AG09319 (cell line): ENCODE results near the gene HOXA1.

Experiments used
- DNase-seq: peaks from one replicate; pipeline ENCODE4 v3.0.0-alpha.2; 2010; ENCODE audit warnings: low read depth; ENCODE audit errors: extremely low read depth
- TF ChIP-seq, protein P1 (sequence below): IDR thresholded peaks from 2 replicates; pipeline ENCODE4 v1.5.1; 2011; ENCODE audit warnings: low read depth, mild to moderate bottlenecking, inconsistent platforms, low read length, moderate library complexity

The HOXA1 gene

DNA sequence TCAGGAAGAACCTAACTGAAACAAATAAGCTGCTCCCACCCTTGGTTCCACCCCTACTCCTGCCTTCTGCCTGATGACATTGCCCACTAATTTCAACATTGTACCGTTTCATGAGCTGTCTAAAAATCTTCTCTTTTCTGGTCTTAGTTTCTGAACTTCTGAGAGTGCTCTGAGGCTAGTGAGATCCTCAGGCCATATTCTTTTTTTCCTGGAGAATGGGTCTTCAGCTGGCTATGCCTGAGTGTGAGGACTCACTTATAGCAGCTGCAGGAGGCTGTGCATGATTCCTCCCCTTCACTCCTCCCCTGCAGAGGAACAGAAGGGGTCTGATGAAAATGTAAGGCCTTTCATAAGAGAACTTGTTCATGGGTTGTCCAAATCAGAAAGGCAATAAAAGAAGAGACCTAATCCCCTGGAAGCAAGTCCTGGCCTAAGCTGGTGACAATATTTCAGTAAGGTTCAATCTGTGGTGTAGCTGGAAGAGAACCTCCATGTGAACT is 23.7 kb upstream of the HOXA1 start:
- DNase-seq: no peak
- TF ChIP-seq, protein P1, sequence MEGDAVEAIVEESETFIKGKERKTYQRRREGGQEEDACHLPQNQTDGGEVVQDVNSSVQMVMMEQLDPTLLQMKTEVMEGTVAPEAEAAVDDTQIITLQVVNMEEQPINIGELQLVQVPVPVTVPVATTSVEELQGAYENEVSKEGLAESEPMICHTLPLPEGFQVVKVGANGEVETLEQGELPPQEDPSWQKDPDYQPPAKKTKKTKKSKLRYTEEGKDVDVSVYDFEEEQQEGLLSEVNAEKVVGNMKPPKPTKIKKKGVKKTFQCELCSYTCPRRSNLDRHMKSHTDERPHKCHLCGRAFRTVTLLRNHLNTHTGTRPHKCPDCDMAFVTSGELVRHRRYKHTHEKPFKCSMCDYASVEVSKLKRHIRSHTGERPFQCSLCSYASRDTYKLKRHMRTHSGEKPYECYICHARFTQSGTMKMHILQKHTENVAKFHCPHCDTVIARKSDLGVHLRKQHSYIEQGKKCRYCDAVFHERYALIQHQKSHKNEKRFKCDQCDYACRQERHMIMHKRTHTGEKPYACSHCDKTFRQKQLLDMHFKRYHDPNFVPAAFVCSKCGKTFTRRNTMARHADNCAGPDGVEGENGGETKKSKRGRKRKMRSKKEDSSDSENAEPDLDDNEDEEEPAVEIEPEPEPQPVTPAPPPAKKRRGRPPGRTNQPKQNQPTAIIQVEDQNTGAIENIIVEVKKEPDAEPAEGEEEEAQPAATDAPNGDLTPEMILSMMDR: no peak

DNA sequence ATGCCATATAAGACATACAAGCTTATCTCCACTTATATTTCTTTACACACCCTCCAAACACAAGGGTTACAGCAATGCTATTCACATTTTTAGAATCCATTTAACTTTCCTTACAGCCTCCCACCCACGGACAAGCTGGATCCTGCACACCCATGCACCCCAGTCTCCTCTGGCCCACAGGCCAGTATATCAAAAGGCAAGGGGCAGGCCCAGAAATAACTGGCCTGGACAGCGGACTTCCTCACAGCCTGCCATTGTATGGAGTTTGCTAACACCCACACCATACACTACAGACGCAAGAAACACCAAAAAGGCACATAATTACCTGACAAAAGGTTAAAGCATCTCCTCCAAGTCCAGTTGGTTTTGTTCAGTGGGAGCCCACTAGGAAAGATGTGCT is 22.8 kb upstream of the HOXA1 start:
- DNase-seq: no peak
- TF ChIP-seq, protein P1: no peak

DNA sequence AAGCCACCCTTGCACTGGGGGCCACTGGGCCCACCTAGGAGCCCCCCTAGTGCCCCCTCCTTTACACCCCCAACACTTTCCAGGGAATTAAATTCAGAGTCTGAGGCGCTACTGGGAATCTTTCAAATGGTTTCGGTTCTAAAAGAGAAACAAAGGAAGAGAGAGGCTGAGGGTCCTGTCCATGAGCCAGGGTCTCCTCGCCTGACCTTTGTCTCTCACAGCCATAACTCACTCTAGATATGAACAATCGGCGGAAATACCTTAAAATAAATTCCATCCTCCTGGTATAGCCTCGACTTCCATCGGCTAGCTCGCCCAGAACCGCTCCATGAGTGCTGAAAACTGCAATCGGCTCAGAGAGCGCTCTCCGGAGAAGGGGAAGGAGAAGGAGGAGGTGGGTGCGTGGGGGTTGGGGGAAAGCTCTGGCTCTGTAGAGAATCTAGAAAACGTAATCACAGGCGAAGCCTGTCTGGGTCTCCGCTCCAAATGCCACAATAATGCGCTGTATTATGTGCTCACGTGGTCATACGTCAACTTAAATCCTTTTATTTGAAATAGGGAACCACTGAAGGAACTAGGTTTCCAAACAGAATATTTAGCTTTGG is 22.2 kb upstream of the HOXA1 start:
- TF ChIP-seq, protein P1: no peak
- no peak for DNase-seq

DNA sequence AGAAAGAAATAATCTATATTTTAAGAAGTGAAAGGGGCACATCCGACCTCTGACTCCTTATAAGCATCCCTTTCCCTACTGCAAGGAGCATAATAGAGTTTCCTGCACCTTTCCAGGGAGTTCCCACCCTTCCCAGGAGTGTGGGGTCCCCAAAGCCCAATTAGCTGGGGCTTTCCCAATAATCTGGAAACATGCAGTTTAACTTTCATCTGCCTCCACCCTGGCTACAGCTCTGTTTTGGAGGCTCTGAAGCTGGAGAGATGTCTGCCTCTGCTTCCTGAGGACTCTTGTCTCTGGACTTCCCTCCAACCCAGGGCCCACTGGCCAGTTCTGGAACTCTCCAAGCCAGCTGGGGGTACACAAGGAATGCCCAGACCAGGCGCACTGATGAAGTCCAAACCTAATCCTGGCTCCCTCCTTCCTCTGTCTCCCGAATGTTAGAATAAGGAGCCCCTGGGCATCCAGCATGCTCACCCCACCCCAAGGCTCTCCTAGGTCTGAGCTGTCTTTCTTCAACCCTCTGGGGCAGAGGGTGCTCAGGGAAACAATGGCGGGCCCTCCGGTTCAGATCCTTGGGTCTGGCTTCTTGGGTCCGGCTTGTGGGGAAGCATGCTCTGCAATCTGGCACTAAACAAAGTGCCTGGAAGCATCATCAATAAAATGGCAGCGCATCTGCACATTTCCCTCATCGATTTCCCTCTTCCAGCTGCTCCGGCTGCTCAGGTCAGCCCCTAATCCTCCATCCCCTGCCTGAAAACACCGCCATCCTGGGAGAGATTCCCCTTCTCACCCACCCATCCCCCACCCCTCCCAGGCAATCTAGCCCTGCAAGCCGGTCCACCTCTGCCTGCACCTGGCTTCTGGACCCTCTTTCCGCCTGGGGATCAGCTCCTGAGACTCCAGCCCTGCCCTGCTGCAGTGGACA is 21.4 kb upstream of the HOXA1 start:
- TF ChIP-seq, protein P1: no peak
- DNase-seq: no peak

DNA sequence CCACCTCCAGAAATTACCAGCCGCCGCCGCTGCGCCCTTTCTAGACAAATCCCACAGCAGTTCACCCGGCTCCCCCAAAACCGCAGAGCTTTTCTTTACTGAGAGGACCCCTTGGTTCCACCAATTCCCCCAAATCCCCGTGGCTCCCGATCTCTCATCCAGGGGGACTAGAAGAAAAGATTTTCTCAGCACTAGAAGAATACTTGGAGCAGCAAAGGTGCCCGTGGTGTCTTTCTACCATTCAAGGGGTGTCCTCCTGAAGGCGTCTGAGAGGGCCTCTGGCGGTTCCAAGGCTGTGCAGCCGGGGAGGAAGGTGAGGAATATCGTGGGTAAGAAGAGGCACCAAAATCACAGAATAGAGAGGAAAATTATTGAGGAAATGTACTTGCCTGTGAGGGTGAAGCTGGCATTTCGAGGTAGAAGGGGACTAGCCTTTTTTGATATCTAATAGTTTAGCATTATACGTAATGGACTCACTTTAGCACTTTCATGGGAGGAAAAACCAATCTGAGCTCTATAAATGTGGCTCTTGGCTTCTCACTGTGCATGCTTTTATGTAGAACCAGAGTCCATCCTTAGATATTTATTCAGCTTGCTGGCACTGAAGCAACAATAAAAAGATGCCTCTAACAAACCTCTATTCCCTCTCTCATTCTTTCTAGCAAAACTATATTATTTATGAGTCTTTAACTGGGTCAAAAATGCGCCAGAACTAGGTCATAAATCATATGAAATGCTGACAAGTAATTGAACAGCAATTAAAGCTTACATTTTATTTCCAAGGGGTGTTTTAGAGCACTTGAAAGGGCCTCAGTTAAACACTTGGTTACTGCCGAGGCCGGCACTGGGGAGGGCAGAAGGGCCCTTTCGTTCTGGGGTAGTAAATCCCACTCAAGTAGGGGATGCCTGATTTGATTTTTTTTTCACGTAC is 20.5 kb upstream of the HOXA1 start:
- DNase-seq: no peak
- TF ChIP-seq, protein P1: no peak

DNA sequence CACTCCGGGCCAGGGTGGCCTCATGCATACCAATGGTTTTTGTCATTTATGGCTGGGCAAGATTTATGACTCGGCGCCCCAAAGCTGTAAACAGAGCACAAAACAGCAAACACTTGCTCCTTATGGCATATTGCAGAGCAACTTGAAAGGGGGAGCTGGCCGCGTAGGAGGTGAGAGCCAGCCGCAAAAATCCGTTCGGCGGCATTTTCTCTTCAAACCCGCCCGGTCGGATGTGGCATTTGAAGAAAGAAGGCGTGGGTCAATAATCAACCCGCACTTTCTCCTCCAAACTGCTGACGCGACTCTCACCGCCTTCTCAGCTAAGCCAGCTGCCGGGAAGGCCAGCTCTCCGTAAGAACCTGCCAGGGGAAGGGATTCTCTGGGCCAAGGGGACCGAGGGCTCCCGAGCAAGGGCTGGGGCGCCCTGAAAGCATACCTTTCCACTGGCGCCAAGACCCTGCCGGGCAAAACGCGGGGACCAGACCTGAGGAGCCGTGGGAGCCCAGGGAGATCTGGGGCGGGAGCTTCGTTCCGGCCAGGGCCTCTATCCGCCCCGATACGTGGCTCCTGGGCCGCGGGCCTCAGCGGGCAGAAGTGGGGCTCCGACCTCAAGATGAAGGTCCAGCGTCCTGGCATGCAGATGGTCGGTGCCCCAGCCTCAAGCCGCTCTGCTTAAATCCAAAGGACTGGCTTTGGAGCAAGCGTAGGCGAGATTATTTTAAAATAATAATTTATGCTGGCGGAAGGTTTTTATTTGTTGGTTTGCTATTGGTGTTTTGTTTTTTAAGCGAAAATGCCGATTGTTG is 19.6 kb upstream of the HOXA1 start:
- TF ChIP-seq, protein P1: no peak
- no peak for DNase-seq
